ENCODE measurements around the gene WDR3.

WDR3 gene

GRCh38 chr1:118012515-118013124 is 83.1 kb downstream of the WDR3 start:
- no peaks in the 10 kb centered on the region for H3K9me3 ChIP-seq (ENCODE audit: control insufficient read depth, low read length)
- no peaks in the 10 kb centered on the region for H3K27me3 ChIP-seq (ENCODE audit: control insufficient read depth, insufficient read depth, low read length)
- H3K4me1 ChIP-seq (ENCODE audit: control insufficient read depth, insufficient read depth, low read length), result no peaks in the 10 kb centered on the region

GRCh38 chr1:118013336-118013735 is 83.8 kb downstream of the WDR3 start:
- Histone ChIP-seq H3K9me3 (ENCODE audit: control insufficient read depth, low read length) (no peaks in the 10 kb centered on the region), H3K27me3 (ENCODE audit: control insufficient read depth, insufficient read depth, low read length) (no peaks in the 10 kb centered on the region), H3K4me1 (ENCODE audit: control insufficient read depth, insufficient read depth, low read length) (no peaks in the 10 kb centered on the region), H3K36me3 (ENCODE audit: control insufficient read depth, insufficient read depth, low read length) (no peaks in the 10 kb centered on the region), H3K9ac (ENCODE audit: low read length) (no peak overlapping the region), H3K4me3 (ENCODE audit: low read length) (no peak overlapping the region)

More at GRCh38 chr1:118012515-118013124, 83.1 kb downstream of the WDR3 start:
- Histone ChIP-seq H3K36me3 (ENCODE audit: control insufficient read depth, insufficient read depth, low read length) (no peaks in the 10 kb centered on the region), H3K9ac (ENCODE audit: low read length) (no peak overlapping the region), H3K4me3 (ENCODE audit: low read length) (no peak overlapping the region)

- Histone ChIP-seq H3K27me3 (ENCODE audit: control insufficient read depth, insufficient read depth, low read length) (no peaks in the 10 kb centered on the region), H3K4me1 (ENCODE audit: control insufficient read depth, insufficient read depth, low read length) (no peaks in the 10 kb centered on the region), H3K9ac (ENCODE audit: low read length) (no peak overlapping the region), H3K9me3 (ENCODE audit: control insufficient read depth, low read length) (no peaks in the 10 kb centered on the region), H3K36me3 (ENCODE audit: control insufficient read depth, insufficient read depth, low read length) (no peaks in the 10 kb centered on the region), H3K4me3 (ENCODE audit: low read length) (no peak overlapping the region)
These were observed 84.4 kb downstream of the WDR3 start for GRCh38 chr1:118013938-118014337.

Data from mucosa of stomach (tissue), 1 donor.